Measurements from ENCODE around the gene SORBS2.

The SORBS2 gene

GRCh38 chr4:185835814-185836213 is 23.8 kb upstream of the SORBS2 start:
- DNase-seq, result no peak

GRCh38 chr4:185835336-185835735 is 23.3 kb upstream of the SORBS2 start:
- DNase-seq, result no peak

GRCh38 chr4:185834778-185835177 is 22.8 kb upstream of the SORBS2 start:
- DNase-seq, result no peak

- no peak for DNase-seq
Measured at GRCh38 chr4:185834088-185834487, 22.1 kb upstream of the SORBS2 start.

- no peak for DNase-seq
Measured at GRCh38 chr4:185833055-185833598, 21.1 kb upstream of the SORBS2 start.

- no peak for DNase-seq
Measured at GRCh38 chr4:185831125-185831815, 19.3 kb upstream of the SORBS2 start.

- no peak for DNase-seq
Measured at GRCh38 chr4:185830263-185830994, 18.4 kb upstream of the SORBS2 start.

GRCh38 chr4:185826381-185826780 is 14.4 kb upstream of the SORBS2 start:
- no peak for DNase-seq

- no peak for DNase-seq
Measured at GRCh38 chr4:185825737-185826136, 13.7 kb upstream of the SORBS2 start.

- DNase-seq, result no peak
Measured at GRCh38 chr4:185822791-185823190, 10.8 kb upstream of the SORBS2 start.

GRCh38 chr4:185821029-185821419 is 9.0 kb upstream of the SORBS2 start:
- no peak for DNase-seq

- no peak for DNase-seq
Measured at GRCh38 chr4:185820146-185821028, 8.4 kb upstream of the SORBS2 start.

GRCh38 chr4:185819144-185819543 is 7.2 kb upstream of the SORBS2 start:
- DNase-seq, result no peak

GRCh38 chr4:185817403-185817818 is 5.4 kb upstream of the SORBS2 start:
- DNase-seq, result no peak

GRCh38 chr4:185813133-185813532 is 1.1 kb upstream of the SORBS2 start:
- DNase-seq, result no peak

- DNase-seq, result no peak
Measured at GRCh38 chr4:185810746-185811508, 1.1 kb downstream of the SORBS2 start.

- no peak for DNase-seq
Measured at GRCh38 chr4:185809533-185810071, 2.4 kb downstream of the SORBS2 start.

GRCh38 chr4:185809121-185809520 is 2.9 kb downstream of the SORBS2 start:
- DNase-seq, result no peak

- DNase-seq, result no peak
Measured at GRCh38 chr4:185805979-185806378, 6.0 kb downstream of the SORBS2 start.

GRCh38 chr4:185805262-185805802 is 6.7 kb downstream of the SORBS2 start:
- no peak for DNase-seq

- DNase-seq, result no peak
Measured at GRCh38 chr4:185803022-185803421, 9.0 kb downstream of the SORBS2 start.

- DNase-seq, result no peak
Measured at GRCh38 chr4:185801471-185801870, 10.5 kb downstream of the SORBS2 start.

Data from activated naive CD4-positive, alpha-beta T cell treated with Interleukin-2 at 50 U/mL for 16 hours (primary cell).